MCF 10A (cell line): Measurements from ENCODE around the gene IER5L. TPM values are rescaled to one million over a fixed set of nuclear protein-coding genes. Genes with fewer than 3 reads are reported as not detected.

Experiments
- BruUV-seq: library from RNA; stranded (reverse); fragments of 400-500 nt; replicated peaks from 2 replicates; lab custom pipeline; 2021; lab: Mats Ljungman, UMichigan
- CTCF ChIA-PET: fragments of 300-600 bp; sonication (Branson Sonifier 250); formaldehyde crosslinking; extraction: SDS; loops from one replicate; lab custom pipeline; 2021; ENCODE audit warnings: antibody characterized with exemption, inconsistent platforms; lab: Yijun Ruan, JAX
- POLR2A ChIA-PET: fragments of 300-600, 350-650 bp; sonication (Branson Sonifier 250); formaldehyde crosslinking; extraction: SDS; loops from one replicate; lab custom pipeline; 2020; ENCODE audit warnings: antibody characterized with exemption, inconsistent platforms; lab: Yijun Ruan, JAX
- DNase-seq: peaks from one replicate; pipeline ENCODE4 v3.0.0-alpha.2; 2018; ENCODE audit not compliant: unreplicated experiment
- H3K27ac Mint-ChIP-seq: one replicate; pipeline ENCODE4 v1.8.0; 2022; ENCODE audit warnings: mild to moderate bottlenecking, low read depth, mixed read lengths; ENCODE audit not compliant: unreplicated experiment
- H3K27me3 Mint-ChIP-seq: one replicate; pipeline ENCODE4 v1.8.0; 2022; ENCODE audit warnings: mixed read lengths; ENCODE audit not compliant: insufficient read depth, unreplicated experiment
- H3K36me3 Mint-ChIP-seq: one replicate; pipeline ENCODE4 v1.8.0; 2022; ENCODE audit warnings: mild to moderate bottlenecking, moderate library complexity, mixed read lengths; ENCODE audit not compliant: insufficient read depth, unreplicated experiment
- H3K4me1 Mint-ChIP-seq: one replicate; pipeline ENCODE4 v1.8.0; 2022; ENCODE audit warnings: mixed read lengths; ENCODE audit not compliant: insufficient read depth, unreplicated experiment
- H3K4me3 Mint-ChIP-seq: one replicate; pipeline ENCODE4 v1.8.0; 2022; ENCODE audit warnings: mild to moderate bottlenecking, moderate library complexity, mixed read lengths; ENCODE audit not compliant: unreplicated experiment
- H3K9me3 Mint-ChIP-seq: one replicate; pipeline ENCODE4 v1.8.0; 2022; ENCODE audit warnings: mixed read lengths; ENCODE audit not compliant: unreplicated experiment
- CTCF ChIP-seq: fragments of 200-600 bp; IDR thresholded peaks from one replicate; pipeline ENCODE4 v1.8.0; 2022; ENCODE audit warnings: antibody characterized with exemption, mild to moderate bottlenecking; ENCODE audit not compliant: unreplicated experiment
- intact Hi-C: fragments of 100-400 bp; cut with micrococcal nuclease; formaldehyde crosslinking; loops from 2 replicates; pipeline ENCODE4 v1.14.1; 2022
- total RNA-seq: library from RNA; stranded (reverse); gene quantifications from 2 replicates; pipeline ENCODE4 v1.2.3, GENCODE V29; 2022

Gene IER5L
- total RNA-seq, 1 experiment from 2014 or later: 13.4 TPM

GRCh38 chr9:129139233-129139992 lies 38.6 kb downstream of the IER5L start:
- DNase-seq: peak; percentile 92
- H3K27me3 Mint-ChIP-seq: no peaks in the 10 kb centered on the region
- peaks cover 27% of the 10 kb centered on the region for H3K36me3 Mint-ChIP-seq
- CTCF ChIA-PET: interaction anchor here (0.5 to 9.2 kb wide), 33 partner anchors 9 to 1196 kb away, joined by 3 to 103 read pairs (median 4); partner anchors contain the start of genes C9orf50, IER5L and NTMT1
- H3K4me3 Mint-ChIP-seq: peak overlapping the region; percentile 74
- peaks cover 30% of the 10 kb centered on the region for H3K4me1 Mint-ChIP-seq
- peak; percentile 91 for TF ChIP-seq CTCF
- H3K27ac Mint-ChIP-seq: peak overlapping the region; percentile 97
- H3K9me3 Mint-ChIP-seq: no peaks in the 10 kb centered on the region
- POLR2A ChIA-PET: interaction anchor here (0.6 to 5.7 kb wide), 41 partner anchors 8 to 695 kb away, joined by 3 to 154 read pairs (median 4); partner anchors contain the start of genes IER5L and NTMT1
- intact Hi-C loops: loop anchor here (1.0 to 2.0 kb wide), 6 partner anchors 35 to 651 kb away; no protein-coding TSS in a partner anchor
- no TSS peak for BruUV-seq

GRCh38 chr9:129138476-129139232 lies 39.4 kb downstream of the IER5L start:
- Mint-ChIP-seq H3K9me3 (no peaks in the 10 kb centered on the region), H3K27me3 (no peaks in the 10 kb centered on the region), H3K4me3 (peak overlapping the region; percentile 74), H3K4me1 (peaks cover 30% of the 10 kb centered on the region), H3K36me3 (peaks cover 30% of the 10 kb centered on the region), H3K27ac (peak overlapping the region; percentile 97)
- ChIA-PET POLR2A (interaction anchor here (0.6 to 5.7 kb wide), 23 partner anchors 13 to 614 kb away, joined by 3 to 154 read pairs (median 4); partner anchors contain the start of genes IER5L and NTMT1), CTCF (interaction anchor here (0.6 to 9.2 kb wide), 27 partner anchors 8 to 501 kb away, joined by 3 to 103 read pairs (median 4); partner anchors contain the start of genes C9orf50, IER5L and NTMT1)
- BruUV-seq: no TSS peak
- no peak for TF ChIP-seq CTCF
- intact Hi-C loops: loop anchor here (1.0 to 2.0 kb wide), 6 partner anchors 36 to 652 kb away; no protein-coding TSS in a partner anchor
- DNase-seq: no peak

- H3K9me3 Mint-ChIP-seq: no peaks in the 10 kb centered on the region
- H3K36me3 Mint-ChIP-seq: peaks cover 27% of the 10 kb centered on the region
- H3K4me3 Mint-ChIP-seq: no peak overlapping the region
- TF ChIP-seq CTCF: no peak
- POLR2A ChIA-PET: interaction anchor here (1.1 to 5.7 kb wide), 7 partner anchors 12 to 490 kb away, joined by 3 to 154 read pairs (median 8); partner anchors contain the start of gene IER5L
- peaks cover 28% of the 10 kb centered on the region for H3K4me1 Mint-ChIP-seq
- CTCF ChIA-PET: interaction anchor here (0.7 to 9.2 kb wide), 12 partner anchors 8 to 486 kb away, joined by 3 to 103 read pairs (median 7); partner anchors contain the start of genes C9orf50 and NTMT1
- no peak for DNase-seq
- no TSS peak for BruUV-seq
- H3K27me3 Mint-ChIP-seq: no peaks in the 10 kb centered on the region
- intact Hi-C loops: loop anchor here (2.0 kb wide), 1 partner anchor 645 kb away; no protein-coding TSS in a partner anchor
- H3K27ac Mint-ChIP-seq: no peak overlapping the region
These were observed 40.0 kb downstream of the IER5L start for GRCh38 chr9:129138144-129138462.
